HCT116 (cell line): ENCODE data around the gene FOXQ1. TPM values are rescaled to one million over a fixed set of nuclear protein-coding genes. Genes with fewer than 3 reads are reported as not detected.

Experiments used
- ATAC-seq: fragments of 200-7000 bp; cut with Tn5 transposase; 2 replicates; pipeline ENCODE4 v1.9.1; 2020; ENCODE audit warnings: mild to moderate bottlenecking, moderate library complexity
- BruUV-seq: library from RNA; stranded (reverse); fragments of 400-500 nt; replicated peaks from 2 replicates; lab custom pipeline; 2021; lab: Mats Ljungman, UMichigan
- CTCF ChIA-PET: fragments of 300-600 bp; sonication (Branson Sonifier 250); formaldehyde crosslinking; loops from one replicate; lab custom pipeline; 2021; ENCODE audit warnings: antibody characterized with exemption; lab: Charles Lee
- POLR2A ChIA-PET: fragments of 300-600, 350-600 bp; sonication (Branson Sonifier 250); formaldehyde crosslinking; loops from one replicate; lab custom pipeline; 2021; ENCODE audit warnings: antibody characterized with exemption; lab: Charles Lee
- RAD21 ChIA-PET, 2 experiments: fragments of 300-600 bp; sonication (Branson Sonifier 250); formaldehyde crosslinking; loops; one replicate each; lab custom pipeline; 2023; ENCODE audit warnings: low total read pairs in 2 of 2; ENCODE audit not compliant: uncharacterized antibody in 2 of 2, unreplicated experiment in 2 of 2, low non-redundant PET in 1 of 2; lab: Charles Lee
- DNase-seq: peaks from one replicate; pipeline ENCODE4 v3.0.0-alpha.2; 2010; ENCODE audit warnings: low read depth, low spot score
- H2AFZ ChIP-seq: fragments of 200-600 bp; shearing (Covaris generic), sonication (generic); 2 replicates; pipeline ENCODE4 v1.6.1; 2017; ENCODE audit warnings: low read depth, mixed run types, mixed read lengths, antibody characterized with exemption, low read length; ENCODE audit not compliant: poor library complexity, severe bottlenecking
- H3K27ac ChIP-seq: 2 replicates; pipeline ENCODE4 v1.5.1; 2012; ENCODE audit warnings: low read depth, low read length
- H3K27me3 ChIP-seq: fragments of 200-600 bp; sonication (generic); 2 replicates; pipeline ENCODE4 v1.6.1; 2016; ENCODE audit warnings: mixed run types, low read length, mixed read lengths; ENCODE audit not compliant: insufficient read depth
- H3K36me3 ChIP-seq, 2 experiments: fragments of 200-500 bp in 1 of 2; fragments of 200-600 bp in 1 of 2; sonication (Bioruptor generic) in 1 of 2; sonication (generic) in 1 of 2; 2 replicates each; pipeline versions ENCODE4 v1.5.1 to v1.6.1; 2014 to 2016; ENCODE audit warnings: low read length in 2 of 2, inconsistent platforms in 1 of 2, mixed read lengths in 1 of 2, mixed run types in 1 of 2; ENCODE audit not compliant: insufficient read depth in 2 of 2, control insufficient read depth in 1 of 2
- H3K4me1 ChIP-seq, 2 experiments: fragments of 200-600 bp in 1 of 2; sonication (generic) in 1 of 2; 2 replicates each; pipeline versions ENCODE4 v1.5.1 to v1.6.1; 2012 to 2017; ENCODE audit warnings: low read length in 2 of 2, inconsistent platforms in 1 of 2, mild to moderate bottlenecking in 1 of 2, mixed read lengths in 1 of 2, mixed run types in 1 of 2, moderate library complexity in 1 of 2; ENCODE audit not compliant: insufficient read depth in 2 of 2, control insufficient read depth in 1 of 2
- H3K4me2 ChIP-seq: fragments of 200-600 bp; sonication (generic); 2 replicates; pipeline ENCODE4 v1.6.1; 2017; ENCODE audit warnings: mixed run types, low read length, mixed read lengths
- H3K4me3 ChIP-seq, 2 experiments: fragments of 200-600 bp in 1 of 2; sonication (generic) in 1 of 2; replicated peaks in 1 of 2; 2 replicates each; pipeline ENCODE4 v1.5.1; 2011 to 2016; ENCODE audit warnings: low read length in 2 of 2, control low read depth in 1 of 2, low read depth in 1 of 2, mild to moderate bottlenecking in 1 of 2, mixed read lengths in 1 of 2, mixed run types in 1 of 2
- H3K79me2 ChIP-seq: fragments of 200-600 bp; sonication (generic); 2 replicates; pipeline ENCODE4 v1.6.1; 2017; ENCODE audit warnings: mild to moderate bottlenecking, mixed run types, low read length, moderate library complexity, mixed read lengths; ENCODE audit not compliant: insufficient read depth
- H3K9ac ChIP-seq: fragments of 200-600 bp; sonication (generic); 2 replicates; pipeline ENCODE4 v1.6.1; 2016; ENCODE audit warnings: low read length, mixed read lengths
- H3K9me2 ChIP-seq: fragments of 200-600 bp; sonication (generic), shearing (Covaris generic); 2 replicates; pipeline ENCODE4 v1.6.1; 2017; ENCODE audit warnings: mixed run types, mild to moderate bottlenecking, moderate library complexity; ENCODE audit not compliant: insufficient read depth
- H3K9me3 ChIP-seq, 2 experiments: fragments of 200-500 bp in 1 of 2; fragments of 200-600 bp in 1 of 2; sonication (Bioruptor generic) in 1 of 2; sonication (generic) in 1 of 2; 2 replicates each; pipeline ENCODE4 v1.6.1; 2014 to 2017; ENCODE audit warnings: low read length in 2 of 2, mixed read lengths in 2 of 2, inconsistent platforms in 1 of 2, low read depth in 1 of 2, mild to moderate bottlenecking in 1 of 2, mixed run types in 1 of 2, moderate library complexity in 1 of 2; ENCODE audit not compliant: control insufficient read depth in 1 of 2, insufficient read depth in 1 of 2
- H4K20me1 ChIP-seq: fragments of 200-600 bp; sonication (generic), shearing (Covaris generic); 2 replicates; pipeline ENCODE4 v1.6.1; 2017; ENCODE audit warnings: mixed run types, mild to moderate bottlenecking, moderate library complexity; ENCODE audit not compliant: insufficient read depth
- CBX3 ChIP-seq: IDR thresholded peaks from 2 replicates; pipeline ENCODE4 v1.6.1; 2012; ENCODE audit warnings: low read depth
- CEBPB ChIP-seq: IDR thresholded peaks from 2 replicates; pipeline ENCODE4 v1.6.1; 2012; ENCODE audit warnings: low read depth
- CTCF ChIP-seq, 3 experiments: fragments of 200-600 bp in 1 of 3; sonication (generic) in 1 of 3; IDR thresholded peaks in 2 of 3; conservative IDR thresholded peaks in 1 of 3; 2 replicates each; pipeline ENCODE4 v1.5.1; 2012 to 2017; ENCODE audit warnings: low read depth in 2 of 3, low read length in 2 of 3, antibody characterized with exemption in 1 of 3, borderline replicate concordance in 1 of 3, control low read depth in 1 of 3, mild to moderate bottlenecking in 1 of 3, mixed read lengths in 1 of 3, mixed run types in 1 of 3, moderate library complexity in 1 of 3; ENCODE audit not compliant: insufficient read depth in 1 of 3
- JUND ChIP-seq: IDR thresholded peaks from 2 replicates; pipeline ENCODE4 v1.6.1; 2012
- RAD21 ChIP-seq: IDR thresholded peaks from 2 replicates; pipeline ENCODE4 v1.6.1; 2012; ENCODE audit warnings: low read depth, mild to moderate bottlenecking
- ZFX ChIP-seq: fragments of 450-650 bp; IDR thresholded peaks from 2 replicates; pipeline ENCODE4 v1.6.1; 2017
- intact Hi-C: fragments of 100-400 bp; cut with micrococcal nuclease; formaldehyde crosslinking; loops from 2 replicates; pipeline ENCODE4 v1.10.0; 2022
- total RNA-seq: library from RNA; stranded (reverse); gene quantifications from one replicate; pipeline ENCODE4 v1.2.1, GENCODE V29; 2021; ENCODE audit not compliant: unreplicated experiment
- TF ChIP-seq, protein P1 (sequence below): IDR thresholded peaks from 2 replicates; pipeline ENCODE4 v1.6.1; 2012; ENCODE audit warnings: low read depth

Gene FOXQ1
- total RNA-seq, 1 experiment from 2014 or later, result 0.42 TPM

- TF ChIP-seq, protein P1, sequence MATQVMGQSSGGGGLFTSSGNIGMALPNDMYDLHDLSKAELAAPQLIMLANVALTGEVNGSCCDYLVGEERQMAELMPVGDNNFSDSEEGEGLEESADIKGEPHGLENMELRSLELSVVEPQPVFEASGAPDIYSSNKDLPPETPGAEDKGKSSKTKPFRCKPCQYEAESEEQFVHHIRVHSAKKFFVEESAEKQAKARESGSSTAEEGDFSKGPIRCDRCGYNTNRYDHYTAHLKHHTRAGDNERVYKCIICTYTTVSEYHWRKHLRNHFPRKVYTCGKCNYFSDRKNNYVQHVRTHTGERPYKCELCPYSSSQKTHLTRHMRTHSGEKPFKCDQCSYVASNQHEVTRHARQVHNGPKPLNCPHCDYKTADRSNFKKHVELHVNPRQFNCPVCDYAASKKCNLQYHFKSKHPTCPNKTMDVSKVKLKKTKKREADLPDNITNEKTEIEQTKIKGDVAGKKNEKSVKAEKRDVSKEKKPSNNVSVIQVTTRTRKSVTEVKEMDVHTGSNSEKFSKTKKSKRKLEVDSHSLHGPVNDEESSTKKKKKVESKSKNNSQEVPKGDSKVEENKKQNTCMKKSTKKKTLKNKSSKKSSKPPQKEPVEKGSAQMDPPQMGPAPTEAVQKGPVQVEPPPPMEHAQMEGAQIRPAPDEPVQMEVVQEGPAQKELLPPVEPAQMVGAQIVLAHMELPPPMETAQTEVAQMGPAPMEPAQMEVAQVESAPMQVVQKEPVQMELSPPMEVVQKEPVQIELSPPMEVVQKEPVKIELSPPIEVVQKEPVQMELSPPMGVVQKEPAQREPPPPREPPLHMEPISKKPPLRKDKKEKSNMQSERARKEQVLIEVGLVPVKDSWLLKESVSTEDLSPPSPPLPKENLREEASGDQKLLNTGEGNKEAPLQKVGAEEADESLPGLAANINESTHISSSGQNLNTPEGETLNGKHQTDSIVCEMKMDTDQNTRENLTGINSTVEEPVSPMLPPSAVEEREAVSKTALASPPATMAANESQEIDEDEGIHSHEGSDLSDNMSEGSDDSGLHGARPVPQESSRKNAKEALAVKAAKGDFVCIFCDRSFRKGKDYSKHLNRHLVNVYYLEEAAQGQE, result no peak
- TF ChIP-seq JUND (peak; percentile 94), ZFX (no peak)
Observed at GRCh38 chr6:1335367-1336037, 23.6 kb downstream of the FOXQ1 start (continued).

- ChIA-PET POLR2A (interaction anchor here (0.9 to 1.2 kb wide), 2 partner anchors 29 to 423 kb away, joined by 3 read pairs; no protein-coding TSS in a partner anchor), RAD21 (interaction anchor here (0.8 to 1.2 kb wide), 5 partner anchors 61 to 538 kb away, joined by 3 to 9 read pairs (median 3); no protein-coding TSS in a partner anchor), CTCF (interaction anchor here (0.6 to 2.9 kb wide), 8 partner anchors 10 to 743 kb away, joined by 3 to 19 read pairs (median 5); partner anchors contain the start of gene EXOC2)
- Histone ChIP-seq H3K9me3 (no peaks in the 10 kb centered on the region), H3K9me2 (no peaks in the 10 kb centered on the region), H2AFZ (peak overlapping the region; percentile 11), H3K4me3 (no peak overlapping the region), H3K9ac (peak overlapping the region; percentile 19), H4K20me1 (no peaks in the 10 kb centered on the region), H3K4me1 (peaks cover 9 to 33% of the 10 kb centered on the region in 2 experiments; a peak in 3 of 4 replicates), H3K27me3 (no peaks in the 10 kb centered on the region), H3K36me3 (no peaks in the 10 kb centered on the region), H3K27ac (peak overlapping the region; percentile 63), H3K79me2 (no peaks in the 10 kb centered on the region), H3K4me2 (peak overlapping the region; percentile 72)
- ATAC-seq (peak; percentile 80), DNase-seq (peak; percentile 70)
- intact Hi-C loops, result loop anchor here (1.0 to 5.0 kb wide), 4 partner anchors 423 to 744 kb away; no protein-coding TSS in a partner anchor
- TF ChIP-seq CEBPB, result no peak
- peak; percentile 95 for TF ChIP-seq RAD21
- peak; percentile 19; the same call in 1 of the 2 replicates for TF ChIP-seq CBX3
- TF ChIP-seq CTCF (IDR thresholded peaks at IDR 0.05 in 2 of 3, conservative IDR thresholded peaks at IDR 0.05 in 1 of 3; ENCODE audit: borderline replicate concordance in 1 of 3, insufficient read depth in 1 of 3, low read depth in 2 of 3, low read length in 2 of 3), result peak; percentile 57 to 79 (median 76); a peak in 5 of 6 replicates
- no TSS peak for BruUV-seq
Observed at GRCh38 chr6:1336246-1336843, 24.4 kb downstream of the FOXQ1 start.
